HG02759 (cell line): ENCODE data around the gene ANKRD22.
"Not testable (repeated sequence)": the region's sequence is repeated elsewhere in the genome, so short reads cannot be mapped to it uniquely, and the experiment has no call there.

Experiments used
- ATAC-seq: cut with Tn5 transposase; IDR thresholded peaks from one replicate; pipeline ENCODE4 v1.9.1; 2021; ENCODE audit warnings: mild to moderate bottlenecking, moderate library complexity; ENCODE audit not compliant: unreplicated experiment

Gene ANKRD22

DNA sequence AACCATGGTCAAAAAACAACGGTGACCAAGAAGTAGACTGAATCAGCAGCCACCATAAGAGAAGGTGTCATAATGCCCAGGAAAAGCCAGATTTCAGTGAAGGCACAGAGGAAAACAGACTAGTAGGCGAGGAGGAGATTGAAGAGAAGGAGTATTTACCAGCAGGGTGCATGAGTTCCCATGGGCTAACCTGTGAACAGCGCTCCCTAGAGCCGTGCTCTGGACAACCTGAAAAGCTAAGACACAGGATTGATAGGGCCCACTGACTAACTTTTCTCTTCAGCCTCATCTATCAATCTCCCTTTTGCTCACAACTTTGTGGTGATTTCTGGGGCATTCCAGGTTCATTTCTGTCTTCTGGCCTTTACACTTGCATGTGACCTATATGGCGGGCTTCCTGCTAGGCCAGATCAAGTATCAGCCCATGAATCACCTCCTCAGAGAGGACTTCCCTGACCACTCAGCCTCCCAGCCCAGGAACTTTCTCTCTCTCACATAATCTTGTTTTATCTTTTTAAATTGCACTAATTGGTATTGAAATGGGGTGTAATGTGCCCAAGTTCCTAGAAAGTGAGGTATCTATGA is 12.8 kb downstream of the ANKRD22 start:
- no peak for ATAC-seq

DNA sequence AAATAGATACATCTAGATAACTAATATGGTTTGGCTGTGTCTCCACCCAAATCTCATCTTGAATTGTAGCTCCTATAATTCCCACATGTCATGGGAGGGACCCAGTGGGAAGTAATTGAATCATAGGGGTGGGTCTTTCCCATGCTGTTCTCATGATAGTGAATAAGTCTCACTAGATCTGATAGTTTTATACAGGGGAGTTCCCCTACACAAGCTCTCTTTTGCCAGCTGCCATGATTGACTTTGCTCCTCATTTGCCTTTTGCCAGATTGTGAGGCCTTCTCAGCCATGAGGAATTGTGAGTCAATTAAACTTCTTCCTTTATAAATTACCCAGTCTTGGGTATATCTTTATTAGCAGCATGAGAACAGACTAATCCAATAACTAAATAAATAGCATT is 14.0 kb downstream of the ANKRD22 start:
- ATAC-seq, result not testable (repeated sequence)

DNA sequence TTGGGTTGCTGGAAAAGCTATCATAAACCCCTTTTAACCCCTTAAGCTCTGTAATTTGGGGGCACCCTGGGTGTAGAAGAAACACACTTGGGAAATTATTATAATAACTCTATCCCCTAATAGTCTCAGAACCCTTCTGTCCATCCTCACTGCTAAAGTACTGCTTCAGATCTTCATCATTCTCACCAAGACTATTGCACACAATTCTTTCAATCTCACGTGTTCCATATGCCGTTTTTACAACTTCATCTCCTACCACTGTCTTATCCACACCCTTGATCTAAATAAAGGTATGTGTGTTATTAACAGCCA is 15.8 kb downstream of the ANKRD22 start:
- ATAC-seq, result no peak

DNA sequence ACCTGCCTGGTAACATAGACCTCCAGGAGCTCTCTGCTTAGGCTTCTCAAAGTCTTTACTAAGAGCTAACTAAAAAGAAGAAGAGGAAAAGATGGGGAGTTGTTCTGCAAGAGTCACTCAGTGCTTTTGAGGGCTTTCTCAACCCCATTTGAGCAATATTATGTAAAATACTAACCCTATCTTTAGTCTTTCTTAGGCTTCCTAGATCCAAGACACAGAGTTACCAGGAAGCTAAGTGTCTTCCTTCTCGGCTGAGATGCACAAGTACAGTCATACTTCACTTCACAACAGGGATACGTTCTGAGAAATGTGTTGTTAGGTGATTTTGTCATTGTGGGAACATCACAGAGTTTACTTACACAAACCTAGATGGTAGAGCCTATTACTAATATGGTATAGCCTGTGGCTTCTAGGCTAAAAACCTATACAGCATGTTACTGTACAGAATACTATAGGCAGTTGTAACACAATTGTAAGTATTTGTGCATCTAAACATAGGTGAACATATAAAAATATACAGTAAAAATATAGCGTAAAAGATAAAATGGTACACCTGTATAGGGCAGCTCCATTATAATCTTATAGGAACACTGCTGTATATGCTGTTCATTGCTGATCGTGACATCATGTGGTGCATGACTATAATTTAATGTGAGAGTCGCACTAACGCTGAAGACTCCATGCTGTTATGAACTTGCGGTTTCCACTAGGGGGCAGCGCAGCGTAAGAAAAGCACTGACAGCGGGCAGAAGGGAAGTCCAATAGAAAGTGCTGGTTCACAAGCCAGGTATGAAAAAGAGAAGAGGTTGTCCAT is 16.3 kb downstream of the ANKRD22 start:
- ATAC-seq, result peak; percentile 84

- no peak for ATAC-seq
These were observed 17.9 kb downstream of the ANKRD22 start for GRCh38 chr10:88833723-88834122.

GRCh38 chr10:88833156-88833555 is 18.5 kb downstream of the ANKRD22 start:
- ATAC-seq, result no peak

- ATAC-seq, result no peak
These were observed 19.3 kb downstream of the ANKRD22 start for GRCh38 chr10:88832376-88832775.

GRCh38 chr10:88831709-88832108 is 19.9 kb downstream of the ANKRD22 start:
- no peak for ATAC-seq

GRCh38 chr10:88830643-88831268 is 20.9 kb downstream of the ANKRD22 start:
- no peak for ATAC-seq

DNA sequence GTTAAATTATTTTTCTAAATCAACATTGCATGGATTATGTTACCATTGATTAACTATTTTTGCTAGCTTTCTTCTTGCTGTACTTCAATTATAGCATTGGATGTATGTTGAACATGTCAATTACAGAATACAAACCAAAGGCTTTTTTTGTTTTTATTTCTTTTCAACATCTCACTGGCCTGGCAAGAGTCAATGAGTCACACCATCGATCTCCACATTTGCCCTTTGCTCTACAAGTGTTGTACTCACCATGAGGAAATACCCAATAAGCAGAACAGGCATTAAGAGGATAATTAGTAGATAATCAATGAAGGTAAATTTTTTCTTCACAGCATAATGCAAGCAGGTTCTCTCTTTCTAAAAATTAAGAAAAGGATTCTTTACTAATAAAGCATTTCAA is 23.3 kb downstream of the ANKRD22 start:
- no peak for ATAC-seq

DNA sequence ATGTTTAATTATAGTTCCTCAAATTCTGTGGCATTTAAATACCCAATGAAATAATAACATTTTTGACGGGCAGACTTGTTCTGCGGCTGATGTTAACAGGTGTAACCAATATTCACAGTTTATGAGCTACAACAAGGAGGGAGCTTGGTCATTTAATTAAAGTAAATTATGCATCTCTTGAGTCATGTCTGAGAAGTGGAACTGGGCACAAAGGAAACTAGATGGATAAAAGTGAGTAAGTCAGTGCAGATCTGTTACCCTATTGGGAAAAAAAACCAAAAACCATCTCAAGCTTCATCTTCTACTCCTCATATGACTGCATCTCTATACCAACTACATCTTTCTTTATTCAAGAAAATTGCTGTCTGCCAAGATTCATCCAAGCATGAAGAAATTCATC is 24.0 kb downstream of the ANKRD22 start:
- no peak for ATAC-seq

GRCh38 chr10:88826388-88826787 is 25.3 kb downstream of the ANKRD22 start:
- no peak for ATAC-seq

DNA sequence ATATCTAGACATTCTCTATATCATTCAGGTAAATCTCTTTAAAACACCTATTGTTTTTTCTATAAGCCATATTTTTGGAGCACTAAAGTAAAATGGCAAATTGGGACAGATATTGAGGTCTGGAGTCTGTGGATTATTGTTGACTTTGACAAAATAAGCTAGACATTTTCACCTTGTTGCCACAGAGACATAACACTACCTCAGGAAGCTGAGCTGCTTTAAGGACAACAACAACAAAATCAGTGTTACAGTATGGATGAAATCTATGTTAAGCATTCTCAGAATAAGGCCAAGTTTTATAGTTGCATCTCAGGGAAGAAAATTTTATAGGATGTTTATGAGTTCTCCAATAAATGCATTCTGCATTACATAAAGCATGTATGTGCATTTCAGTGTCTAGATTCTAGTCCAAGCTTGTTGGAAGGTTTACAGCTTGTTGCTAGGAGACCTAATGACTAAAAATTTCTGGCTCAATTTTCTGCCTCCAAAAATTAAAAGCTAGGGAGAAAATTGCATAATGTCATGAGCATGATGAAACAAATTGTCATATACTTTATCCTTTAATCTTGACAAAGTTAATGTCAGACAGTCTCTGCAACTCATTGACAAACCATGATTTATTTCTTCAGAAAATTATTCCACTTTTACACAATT is 30.8 kb downstream of the ANKRD22 start:
- no peak for ATAC-seq

DNA sequence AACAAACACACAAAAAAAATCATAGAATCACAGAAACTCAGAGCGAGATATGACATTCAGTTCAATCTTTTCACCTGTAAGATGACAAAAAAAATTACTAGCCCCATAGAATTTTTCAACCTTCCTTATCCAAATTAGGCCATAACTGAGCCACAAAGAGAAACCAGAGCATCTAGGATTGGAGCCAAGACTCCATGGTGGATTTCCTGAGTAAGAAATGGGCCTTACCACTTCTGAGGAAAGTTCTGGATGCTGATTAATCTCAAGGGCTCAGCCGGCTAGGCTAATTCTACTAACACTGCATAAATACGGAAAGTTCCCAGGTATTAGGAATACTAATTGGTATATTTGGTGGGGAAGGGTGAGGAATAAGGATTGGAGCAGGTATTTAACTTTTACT is 32.4 kb downstream of the ANKRD22 start:
- ATAC-seq, result no peak

DNA sequence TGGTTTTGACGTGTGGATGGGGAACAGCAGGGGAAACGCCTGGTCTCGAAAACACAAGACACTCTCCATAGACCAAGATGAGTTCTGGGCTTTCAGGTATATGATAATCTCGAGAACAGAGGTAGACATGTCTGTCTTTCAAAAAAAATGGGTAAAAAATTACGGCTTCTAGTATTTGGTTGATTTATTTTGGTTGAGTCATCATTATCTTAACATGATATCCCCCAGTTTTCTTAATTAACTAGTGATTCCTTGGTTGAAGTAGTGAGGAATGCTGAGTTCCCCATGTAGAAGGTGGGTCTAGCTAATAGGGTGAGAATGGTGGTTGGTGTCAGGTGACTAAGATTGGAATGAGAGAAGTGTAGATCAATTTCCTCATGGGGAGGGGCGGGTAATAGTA is 38.4 kb downstream of the ANKRD22 start:
- no peak for ATAC-seq

- no peak for ATAC-seq
These were observed 41.3 kb downstream of the ANKRD22 start for GRCh38 chr10:88810196-88810961.

GRCh38 chr10:88809621-88810020 is 42.0 kb downstream of the ANKRD22 start:
- ATAC-seq, result no peak

DNA sequence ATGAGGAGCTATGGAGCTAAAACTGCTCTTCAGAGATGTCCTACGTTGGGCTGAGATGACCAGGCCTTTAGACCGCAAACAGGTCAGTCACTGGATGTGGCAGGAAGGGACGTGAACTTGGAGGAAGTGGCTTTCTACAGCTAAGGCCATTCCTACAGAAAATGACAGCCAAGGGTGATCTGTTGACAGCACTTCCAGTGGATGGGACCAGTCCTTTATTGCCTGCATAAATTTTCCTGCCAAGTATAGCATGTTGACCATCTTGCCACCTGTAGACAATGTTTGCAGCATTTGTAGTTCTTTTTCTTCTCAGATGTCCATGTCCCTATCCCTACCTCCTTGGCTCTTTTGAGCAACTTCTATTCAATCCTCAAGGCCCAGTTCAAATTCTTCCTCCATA is 45.7 kb downstream of the ANKRD22 start:
- no peak for ATAC-seq

- ATAC-seq, result no peak
These were observed 46.3 kb downstream of the ANKRD22 start for GRCh38 chr10:88805361-88805760.

DNA sequence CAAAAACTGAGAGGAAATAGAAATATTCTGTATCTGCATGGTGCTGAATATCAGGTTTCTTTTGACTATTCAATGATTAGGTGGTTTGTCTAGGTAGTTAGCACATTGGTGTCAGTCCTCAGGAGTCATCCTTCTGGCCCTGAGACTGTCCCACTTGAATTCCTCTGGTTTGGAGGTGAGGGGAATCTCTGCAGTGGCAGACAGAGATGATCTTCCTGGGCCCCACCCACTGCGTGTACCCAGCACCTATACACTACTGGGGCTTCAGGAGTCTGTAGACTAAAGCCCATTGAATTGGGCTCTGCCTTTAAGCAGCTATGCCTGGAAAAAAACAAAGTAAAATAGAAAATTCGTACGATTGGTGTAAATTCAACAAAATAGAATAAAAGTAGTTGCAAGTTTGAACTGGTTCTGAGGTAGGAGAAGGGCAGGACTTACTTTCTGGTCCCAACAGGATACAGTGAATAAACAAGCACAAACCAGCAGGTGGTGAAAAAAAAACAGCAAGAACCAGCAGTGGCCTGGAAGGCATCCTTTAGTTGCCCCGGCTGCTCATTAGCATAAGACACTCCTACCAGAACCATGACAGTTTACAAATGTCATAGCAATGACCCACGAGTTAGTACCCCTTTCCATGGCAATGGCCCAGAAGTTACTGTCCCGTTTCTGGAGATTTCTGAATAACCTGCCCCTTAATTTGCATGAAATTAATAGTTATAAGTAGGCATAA is 47.4 kb downstream of the ANKRD22 start:
- no peak for ATAC-seq
